Esophagus squamous epithelium (tissue), 4 donors: ENCODE measurements around the gene TKTL1.

Source experiments
- CTCF ChIP-seq, 6 experiments: fragments of 450-650 bp in 4 of 6; fragments of 200-600 bp in 2 of 6; sonication (generic) in 2 of 6; IDR thresholded peaks; one replicate each; pipeline ENCODE4 v1.5.1; 2016 to 2019; ENCODE audit warnings: antibody characterized with exemption in 6 of 6, mild to moderate bottlenecking in 4 of 6, moderate library complexity in 4 of 6
- POLR2A ChIP-seq, 4 donors: fragments of 450-650 bp; IDR thresholded peaks; one replicate each; pipeline ENCODE4 v1.6.1; 2017; ENCODE audit warnings: antibody characterized with exemption in 4 of 4, mild to moderate bottlenecking in 4 of 4, moderate library complexity in 3 of 4

GRCh38 chrX:154349359-154349935, 53.9 kb downstream of the TKTL1 start:
- TF ChIP-seq CTCF (IDR thresholded peaks at IDR 0.05) (no peak), POLR2A (IDR thresholded peaks at IDR 0.05) (no peak)
